Suppressor macrophage treated with lipopolysaccharide for 1 hour (primary cell): ENCODE data around the gene CAMK2G.
"Not testable (repeated sequence)": the region's sequence is repeated elsewhere in the genome, so short reads cannot be mapped to it uniquely, and the experiment has no call there.

Experiments
- DNase-seq, 3 donors: peaks; one replicate each; pipeline ENCODE4 v3.0.0-alpha.2; 2020 to 2022

The CAMK2G gene

GRCh38 chr10:73809061-73809818 is 65.1 kb downstream of the CAMK2G start:
- DNase-seq: peak; percentile 19 to 40 (median 24)

- DNase-seq: no peak
Observed at GRCh38 chr10:73808021-73808815, 66.1 kb downstream of the CAMK2G start.

GRCh38 chr10:73807471-73807870 is 66.9 kb downstream of the CAMK2G start:
- no peak for DNase-seq

GRCh38 chr10:73806176-73806950 is 68.0 kb downstream of the CAMK2G start:
- DNase-seq: no peak

GRCh38 chr10:73803680-73804286 is 70.6 kb downstream of the CAMK2G start:
- peak; percentile 75 to 80 (median 78) for DNase-seq

- no peak for DNase-seq
Observed at GRCh38 chr10:73802276-73802991, 71.9 kb downstream of the CAMK2G start.

GRCh38 chr10:73801253-73801590 is 73.1 kb downstream of the CAMK2G start:
- DNase-seq: no peak

- no peak for DNase-seq
Observed at GRCh38 chr10:73800560-73801252, 73.6 kb downstream of the CAMK2G start.

- DNase-seq: no peak
Observed at GRCh38 chr10:73799899-73800559, 74.3 kb downstream of the CAMK2G start.

GRCh38 chr10:73798927-73799560 is 75.3 kb downstream of the CAMK2G start:
- DNase-seq: no peak

- no peak for DNase-seq
Observed at GRCh38 chr10:73798087-73798486, 76.3 kb downstream of the CAMK2G start.

- no peak for DNase-seq
Observed at GRCh38 chr10:73797324-73798025, 76.9 kb downstream of the CAMK2G start.

- no peak for DNase-seq
Observed at GRCh38 chr10:73796766-73797165, 77.6 kb downstream of the CAMK2G start.

GRCh38 chr10:73796035-73796434 is 78.3 kb downstream of the CAMK2G start:
- not testable (repeated sequence) for DNase-seq

GRCh38 chr10:73795491-73795890 is 78.9 kb downstream of the CAMK2G start:
- DNase-seq: not testable (repeated sequence)

- DNase-seq: no peak
Observed at GRCh38 chr10:73793456-73793855, 80.9 kb downstream of the CAMK2G start.

- no peak for DNase-seq
Observed at GRCh38 chr10:73791871-73792400, 82.4 kb downstream of the CAMK2G start.

GRCh38 chr10:73790886-73791625 is 83.3 kb downstream of the CAMK2G start:
- no peak for DNase-seq

GRCh38 chr10:73789659-73790055 is 84.7 kb downstream of the CAMK2G start:
- DNase-seq: no peak
